HG02588 (cell line): ENCODE measurements around the gene DRC7.
"Not testable (repeated sequence)": the region's sequence is repeated elsewhere in the genome, so short reads cannot be mapped to it uniquely, and the experiment has no call there.

Experiments
- ATAC-seq: cut with Tn5 transposase; IDR thresholded peaks from one replicate; pipeline ENCODE4 v1.9.1; 2021; ENCODE audit warnings: mild to moderate bottlenecking, moderate library complexity; ENCODE audit not compliant: unreplicated experiment

The DRC7 gene

DNA sequence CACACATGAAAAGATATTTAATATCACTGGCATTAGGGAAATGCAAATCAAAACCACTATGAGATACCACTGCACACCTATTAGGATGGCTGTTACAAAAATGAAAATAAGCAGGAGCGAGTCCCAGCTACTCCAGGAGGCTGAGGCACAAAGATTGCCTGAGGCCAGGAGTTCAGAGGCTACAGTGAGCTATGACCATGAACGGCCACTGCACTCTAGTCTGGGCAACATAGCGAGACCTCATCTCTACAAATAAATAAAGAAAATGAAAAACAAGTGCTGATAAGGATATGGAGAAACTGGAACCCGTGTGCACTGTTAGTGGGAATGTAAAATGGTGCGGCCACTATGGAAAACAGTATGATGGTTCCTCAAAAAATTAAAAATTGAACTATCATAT, 84.1 kb downstream of the DRC7 start:
- ATAC-seq: no peak

DNA sequence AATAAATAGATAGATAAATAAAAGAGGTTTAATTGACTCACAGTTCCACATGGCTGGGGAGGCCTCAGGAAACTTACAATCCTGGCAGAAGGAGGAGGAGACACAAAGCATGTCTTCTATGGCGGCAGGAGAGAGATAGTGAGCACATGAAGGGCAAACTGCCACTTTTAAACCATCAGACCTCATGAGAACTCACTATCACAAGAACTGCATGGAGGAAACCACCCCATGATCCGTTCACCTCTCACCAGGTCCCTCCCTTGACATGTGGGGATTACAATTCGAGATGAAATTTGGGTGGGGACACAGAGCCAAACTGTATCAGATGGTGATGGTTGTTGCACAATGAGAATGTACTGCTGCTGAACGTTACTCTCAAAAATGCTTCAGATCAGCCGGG, 85.2 kb downstream of the DRC7 start:
- not testable (repeated sequence) for ATAC-seq

DNA sequence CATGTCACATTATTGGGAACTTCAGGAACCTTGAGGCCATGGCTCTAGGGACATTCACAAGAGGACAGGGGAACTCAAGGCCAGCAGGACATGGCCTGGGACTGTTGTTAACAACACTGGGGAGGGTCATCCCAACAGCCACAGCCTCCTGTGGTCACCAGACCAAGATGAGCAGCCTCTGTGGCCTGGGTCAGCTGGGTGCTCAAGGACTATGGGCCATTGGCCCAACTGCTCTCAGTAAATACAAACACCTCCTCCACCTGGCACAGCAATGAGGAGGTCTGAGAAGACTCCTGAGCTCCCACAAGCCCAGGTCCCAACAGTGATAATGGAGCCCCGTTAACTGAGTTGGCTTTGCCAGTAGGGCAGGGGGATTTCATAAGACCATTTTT, 86.7 kb downstream of the DRC7 start:
- ATAC-seq: no peak
